Common myeloid progenitor, CD34-positive (primary cell): ENCODE measurements around the gene DISC1.
A peak's percentile ranks its signal among the peaks of the same experiment; 100 is the strongest.
"Not testable (repeated sequence)": the region's sequence is repeated elsewhere in the genome, so short reads cannot be mapped to it uniquely, and the experiment has no call there.

Experiments used
- CTCF ChIA-PET: fragments of 350-600 bp; sonication (Branson Sonifier 250); formaldehyde crosslinking; loops from one replicate; lab custom pipeline; 2021; ENCODE audit warnings: antibody characterized with exemption; lab: Charles Lee
- POLR2A ChIA-PET: fragments of 350-600 bp; sonication (Branson Sonifier 250); formaldehyde crosslinking; loops from one replicate; lab custom pipeline; 2021; ENCODE audit warnings: antibody characterized with exemption; lab: Charles Lee
- DNase-seq, 3 donors: peaks; one replicate each; pipeline versions ENCODE4 v3.0.0 to v3.0.0-alpha.2; 2013
- H3K27ac ChIP-seq, 2 experiments: 1 replicate in 1 of 2; 2 replicates in 1 of 2; pipeline ENCODE4 v1.7.0; 2013; ENCODE audit warnings: inconsistent platforms in 2 of 2, low read length in 2 of 2, mild to moderate bottlenecking in 2 of 2, low read depth in 1 of 2, moderate library complexity in 1 of 2; ENCODE audit not compliant: severe bottlenecking in 2 of 2, insufficient read depth in 1 of 2, poor library complexity in 1 of 2
- H3K27me3 ChIP-seq, 5 experiments: replicated peaks in 2 of 5; 1 replicate in 3 of 5; 2 replicates in 2 of 5; pipeline versions ENCODE4 v1.6.1 to v1.7.0; 2013; ENCODE audit warnings: low read length in 4 of 5, mild to moderate bottlenecking in 2 of 5, moderate library complexity in 2 of 5, inconsistent platforms in 1 of 5; ENCODE audit not compliant: insufficient read depth in 5 of 5, control insufficient read depth in 4 of 5
- H3K36me3 ChIP-seq, 4 experiments: 1 replicate in 2 of 4; 2 replicates in 2 of 4; pipeline versions ENCODE4 v1.6.1 to v1.7.0; 2013; ENCODE audit warnings: low read length in 3 of 4, control low read depth in 1 of 4, mild to moderate bottlenecking in 1 of 4; ENCODE audit not compliant: control insufficient read depth in 4 of 4, insufficient read depth in 4 of 4
- H3K4me1 ChIP-seq, 4 experiments: 1 replicate in 3 of 4; 2 replicates in 1 of 4; pipeline versions ENCODE4 v1.6.1 to v1.7.1; 2013; ENCODE audit warnings: low read length in 3 of 4, mild to moderate bottlenecking in 3 of 4, control low read depth in 1 of 4, inconsistent platforms in 1 of 4, moderate library complexity in 1 of 4; ENCODE audit not compliant: control insufficient read depth in 4 of 4, insufficient read depth in 4 of 4; ENCODE audit errors: control extremely low read depth in 1 of 4
- H3K4me3 ChIP-seq, 7 experiments: 1 replicate in 4 of 7; 2 replicates in 3 of 7; pipeline versions ENCODE4 v1.5.1 to v1.7.0; 2013; ENCODE audit warnings: mild to moderate bottlenecking in 7 of 7, low read length in 6 of 7, moderate library complexity in 6 of 7, inconsistent platforms in 2 of 7, low read depth in 2 of 7, control low read depth in 1 of 7; ENCODE audit not compliant: insufficient read depth in 4 of 7, control insufficient read depth in 1 of 7; ENCODE audit errors: extremely low read depth in 1 of 7
- H3K9me3 ChIP-seq, 5 experiments: 1 replicate in 4 of 5; 2 replicates in 1 of 5; pipeline versions ENCODE4 v1.6.1 to v1.7.1; 2013; ENCODE audit warnings: low read length in 4 of 5, mild to moderate bottlenecking in 2 of 5, inconsistent platforms in 1 of 5, low read depth in 1 of 5, moderate library complexity in 1 of 5; ENCODE audit not compliant: control insufficient read depth in 4 of 5, insufficient read depth in 2 of 5; ENCODE audit errors: control extremely low read depth in 1 of 5
- whole genome bisulfite sequencing: methylation state at CpG from one replicate; pipeline ENCODE4 v1.1.5; 2013; ENCODE audit not compliant: insufficient coverage; 5-methylcytosine and 5-hydroxymethylcytosine counted together

DISC1 gene

DNA sequence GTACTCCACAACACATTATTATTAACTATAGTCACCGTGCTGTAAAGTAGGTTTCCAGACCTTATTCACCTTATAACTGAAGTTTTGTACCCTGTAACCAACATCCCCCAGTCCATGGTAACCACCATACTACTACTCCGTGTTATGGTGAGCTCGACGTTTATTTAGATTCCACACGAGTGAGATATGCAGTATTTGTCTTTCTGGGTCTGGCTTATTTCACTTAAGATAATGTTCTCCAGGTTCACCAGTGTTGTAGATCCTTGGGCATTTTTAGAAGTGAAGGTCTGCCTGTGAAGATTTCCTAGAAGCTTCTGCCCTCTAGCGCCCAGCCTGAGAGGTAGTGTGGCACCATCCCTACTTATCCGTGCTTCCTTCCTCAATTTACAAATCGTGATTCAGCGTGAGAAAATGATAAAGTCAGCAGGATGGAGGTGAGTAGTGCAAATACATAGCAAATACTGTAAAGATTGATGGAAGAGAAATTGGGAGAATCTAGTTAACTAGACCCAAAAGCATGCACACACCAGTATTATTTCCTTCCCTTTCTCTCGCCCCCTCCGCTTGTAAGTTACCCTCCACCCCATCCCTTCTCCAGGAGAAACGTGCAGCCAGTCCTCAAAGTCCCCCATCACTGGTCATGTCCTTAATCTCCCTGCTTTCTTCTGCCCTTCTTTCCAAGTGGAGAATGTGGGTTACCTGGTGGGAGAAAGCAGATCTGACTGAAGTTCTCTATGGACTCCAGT lies 36.0 kb upstream of the DISC1 start:
- Histone ChIP-seq H3K36me3 (no peaks in the 10 kb centered on the region), H3K27me3 (no peaks in the 10 kb centered on the region), H3K27ac (no peak overlapping the region), H3K4me1 (peaks cover 0 to 4% (median 0%) of the 10 kb centered on the region in 4 experiments), H3K9me3 (no peaks in the 10 kb centered on the region), H3K4me3 (no peak overlapping the region)
- 34% methylated on average over 6 of the region's 12 CpGs for WGBS
- POLR2A ChIA-PET, result no interaction called here
- CTCF ChIA-PET, result interaction anchor here (0.7 to 7.2 kb wide), 9 partner anchors 10 to 236 kb away, joined by 3 to 46 read pairs (median 5); no protein-coding TSS in a partner anchor
- DNase-seq, result peak; percentile 67 to 80 (median 77)

DNA sequence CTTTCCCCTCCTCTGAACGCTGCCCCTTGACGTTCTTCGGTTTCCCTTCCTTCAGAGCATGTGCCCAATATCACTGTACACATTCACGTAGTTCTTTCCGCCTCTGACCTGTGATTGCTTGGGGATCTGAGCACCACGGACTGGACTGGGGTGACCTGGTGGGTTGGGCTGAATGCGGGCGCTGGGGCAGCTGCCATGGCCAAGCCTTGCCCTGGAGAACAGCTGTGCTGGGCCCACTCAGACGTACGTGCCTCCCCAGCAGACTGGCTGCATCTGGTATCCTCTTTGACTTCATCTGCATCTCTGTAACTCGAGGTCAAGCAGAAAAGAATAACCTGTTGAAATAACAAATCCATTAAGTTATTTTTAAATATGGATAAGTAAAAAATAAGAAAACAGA lies 35.1 kb upstream of the DISC1 start:
- Histone ChIP-seq H3K27me3 (no peaks in the 10 kb centered on the region), H3K27ac (no peak overlapping the region), H3K36me3 (no peaks in the 10 kb centered on the region), H3K4me1 (peaks cover 0 to 7% (median 3%) of the 10 kb centered on the region in 4 experiments), H3K4me3 (no peak overlapping the region), H3K9me3 (no peaks in the 10 kb centered on the region)
- POLR2A ChIA-PET, result no interaction called here
- CTCF ChIA-PET, result interaction anchor here (1.2 to 7.2 kb wide), 7 partner anchors 9 to 234 kb away, joined by 3 to 46 read pairs (median 6); no protein-coding TSS in a partner anchor
- no peak for DNase-seq
- WGBS, result 88% methylated on average over 10 of the region's 11 CpGs

- CTCF ChIA-PET, result interaction anchor here (0.6 to 7.2 kb wide), 4 partner anchors 9 to 235 kb away, joined by 3 to 46 read pairs (median 6); no protein-coding TSS in a partner anchor
- H3K27me3 ChIP-seq, result no peaks in the 10 kb centered on the region
- DNase-seq, result no peak
- WGBS, result no CpG with 5 or more reads among the region's 1 CpG
- H3K36me3 ChIP-seq, result no peaks in the 10 kb centered on the region
- no peak overlapping the region for H3K27ac ChIP-seq
- POLR2A ChIA-PET, result no interaction called here
- H3K9me3 ChIP-seq, result no peaks in the 10 kb centered on the region
- no peak overlapping the region for H3K4me3 ChIP-seq
- peaks cover 0 to 9% (median 3%) of the 10 kb centered on the region in 4 experiments for H3K4me1 ChIP-seq
Measured at GRCh38 chr1:231592809-231593208, 33.8 kb upstream of the DISC1 start.

- H3K9me3 ChIP-seq, H3K36me3 ChIP-seq, H3K27ac ChIP-seq, DNase-seq, H3K27me3 ChIP-seq, H3K4me3 ChIP-seq, POLR2A ChIA-PET: not testable (repeated sequence)
- CTCF ChIA-PET, result interaction anchor here (0.6 to 7.2 kb wide), 4 partner anchors 9 to 235 kb away, joined by 3 to 46 read pairs (median 6); no protein-coding TSS in a partner anchor
- WGBS, result no CpG with 5 or more reads among the region's 1 CpG
- H3K4me1 ChIP-seq, result peaks cover 0 to 12% (median 5%) of the 10 kb centered on the region in 4 experiments
Measured at GRCh38 chr1:231593264-231593663, 33.3 kb upstream of the DISC1 start.

- Histone ChIP-seq H3K36me3 (no peaks in the 10 kb centered on the region), H3K4me3 (no peak overlapping the region), H3K9me3 (no peaks in the 10 kb centered on the region), H3K27me3 (no peaks in the 10 kb centered on the region), H3K4me1 (peaks cover 0 to 16% (median 8%) of the 10 kb centered on the region in 4 experiments), H3K27ac (no peak overlapping the region)
- POLR2A ChIA-PET, result no interaction called here
- CTCF ChIA-PET, result interaction anchor here (1.6 to 2.4 kb wide), 3 partner anchors 11 to 237 kb away, joined by 6 to 8 read pairs (median 6); no protein-coding TSS in a partner anchor
- DNase-seq, result no peak
- no CpG with 5 or more reads among the region's 2 CpGs for WGBS
Measured at GRCh38 chr1:231594123-231594522, 32.5 kb upstream of the DISC1 start.

- H3K27me3 ChIP-seq, result no peaks in the 10 kb centered on the region
- H3K36me3 ChIP-seq, result no peaks in the 10 kb centered on the region
- peaks cover 0 to 16% (median 8%) of the 10 kb centered on the region in 4 experiments for H3K4me1 ChIP-seq
- no peak overlapping the region for H3K27ac ChIP-seq
- DNase-seq, result no peak
- CTCF ChIA-PET, result interaction anchor here (1.6 to 2.4 kb wide), 3 partner anchors 11 to 237 kb away, joined by 6 to 8 read pairs (median 6); no protein-coding TSS in a partner anchor
- POLR2A ChIA-PET, result no interaction called here
- WGBS, result 96% methylated on average over 3 of the region's 4 CpGs
- no peak overlapping the region for H3K4me3 ChIP-seq
- no peaks in the 10 kb centered on the region for H3K9me3 ChIP-seq
Measured at GRCh38 chr1:231594749-231595148, 31.8 kb upstream of the DISC1 start.

- Histone ChIP-seq H3K4me3 (no peak overlapping the region), H3K27me3 (no peaks in the 10 kb centered on the region), H3K27ac (no peak overlapping the region), H3K9me3 (no peaks in the 10 kb centered on the region), H3K4me1 (peaks cover 0 to 14% (median 7%) of the 10 kb centered on the region in 4 experiments), H3K36me3 (no peaks in the 10 kb centered on the region)
- POLR2A ChIA-PET, result no interaction called here
- CTCF ChIA-PET, result interaction anchor here (0.7 to 2.4 kb wide), 3 partner anchors 9 to 239 kb away, joined by 3 to 6 read pairs (median 4); no protein-coding TSS in a partner anchor
- no peak for DNase-seq
- whole genome bisulfite sequencing, result 42% methylated on average over 3 of the region's 5 CpGs
Measured at GRCh38 chr1:231596337-231596791, 30.2 kb upstream of the DISC1 start.
